Measurements from ENCODE around the gene ISL1.

Gene ISL1

DNA sequence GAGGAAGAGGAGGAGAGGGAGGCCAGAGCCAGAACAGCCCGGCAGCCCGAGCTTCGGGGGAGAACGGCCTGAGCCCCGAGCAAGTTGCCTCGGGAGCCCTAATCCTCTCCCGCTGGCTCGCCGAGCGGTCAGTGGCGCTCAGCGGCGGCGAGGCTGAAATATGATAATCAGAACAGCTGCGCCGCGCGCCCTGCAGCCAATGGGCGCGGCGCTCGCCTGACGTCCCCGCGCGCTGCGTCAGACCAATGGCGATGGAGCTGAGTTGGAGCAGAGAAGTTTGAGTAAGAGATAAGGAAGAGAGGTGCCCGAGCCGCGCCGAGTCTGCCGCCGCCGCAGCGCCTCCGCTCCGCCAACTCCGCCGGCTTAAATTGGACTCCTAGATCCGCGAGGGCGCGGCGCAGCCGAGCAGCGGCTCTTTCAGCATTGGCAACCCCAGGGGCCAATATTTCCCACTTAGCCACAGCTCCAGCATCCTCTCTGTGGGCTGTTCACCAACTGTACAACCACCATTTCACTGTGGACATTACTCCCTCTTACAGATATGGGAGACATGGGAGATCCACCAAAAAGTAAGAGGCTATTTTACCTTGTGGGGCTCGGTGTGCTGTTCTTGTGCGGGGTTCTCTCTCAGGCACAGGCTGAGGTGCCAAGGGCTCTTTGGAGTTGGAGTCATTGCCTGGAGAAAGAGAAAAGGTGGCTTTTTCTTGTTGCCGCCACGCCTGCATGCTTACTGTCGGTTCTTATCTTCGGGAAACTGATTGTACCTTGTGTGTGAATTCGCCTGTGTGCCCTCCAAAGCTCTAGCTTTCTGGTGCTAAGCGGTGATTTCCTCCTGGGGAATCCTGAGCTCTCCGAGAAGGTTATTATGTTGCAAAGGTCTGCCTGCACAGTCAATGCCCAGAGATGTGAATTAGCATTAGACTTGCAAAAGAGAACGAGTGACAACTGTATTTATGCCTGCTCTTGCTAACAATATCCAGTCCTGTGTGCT is at the start of gene ISL1:
ISL1 (plus strand) TSS at position 318 of the 991 bp plus-strand sequence; CDS start at position 542, 224 bp downstream.
- peak within 1 kb of the TSS; percentile 57 for H3K4me3 ChIP-seq (ENCODE audit: low read depth, low read length)
- peak; percentile 47 for DNase-seq (ENCODE audit: low read depth)

DNA sequence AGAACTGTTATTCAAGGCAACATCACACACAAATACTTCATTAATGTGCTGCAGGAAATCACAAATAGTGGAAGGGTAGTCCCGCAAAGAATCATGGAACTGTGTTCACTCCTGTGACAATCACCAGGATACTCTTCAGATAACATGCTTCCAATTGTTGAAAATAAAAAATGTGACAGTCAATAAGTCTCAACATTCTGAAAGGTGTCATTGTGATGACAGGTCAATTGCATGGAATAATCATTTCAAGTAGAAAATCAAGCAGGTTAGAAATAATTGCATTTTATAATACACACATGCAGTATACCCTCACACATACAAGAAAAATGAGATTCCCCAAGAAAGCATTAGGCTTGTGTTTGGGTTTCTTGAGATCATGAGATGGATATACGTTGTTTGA is 46.4 kb upstream of the ISL1 start:
- no peak for DNase-seq (ENCODE audit: low read depth)
- H3K4me3 ChIP-seq (ENCODE audit: low read depth, low read length) = no peak overlapping the region

DNA sequence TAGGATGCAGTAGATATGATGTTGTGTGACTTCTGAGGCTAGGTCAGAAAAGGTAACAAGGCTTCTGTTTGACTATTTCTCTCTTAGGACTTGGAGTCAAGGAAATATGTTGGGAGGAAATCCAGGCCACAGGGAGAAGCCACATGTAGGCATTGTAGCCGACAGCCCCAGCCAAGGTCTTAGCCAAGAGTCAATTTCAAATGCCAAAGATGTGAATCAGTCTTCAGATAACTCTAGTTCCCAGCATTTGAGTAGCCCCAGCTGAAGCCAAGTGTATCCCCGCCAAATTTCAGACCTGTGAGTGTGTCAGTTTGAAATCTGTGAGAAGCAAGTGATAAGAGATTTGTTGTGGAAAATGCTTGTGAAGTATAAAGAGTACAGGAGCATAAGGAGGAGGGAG is 38.1 kb upstream of the ISL1 start:
- DNase-seq (ENCODE audit: low read depth) = no peak
- no peak overlapping the region for H3K4me3 ChIP-seq (ENCODE audit: low read depth, low read length)

DNA sequence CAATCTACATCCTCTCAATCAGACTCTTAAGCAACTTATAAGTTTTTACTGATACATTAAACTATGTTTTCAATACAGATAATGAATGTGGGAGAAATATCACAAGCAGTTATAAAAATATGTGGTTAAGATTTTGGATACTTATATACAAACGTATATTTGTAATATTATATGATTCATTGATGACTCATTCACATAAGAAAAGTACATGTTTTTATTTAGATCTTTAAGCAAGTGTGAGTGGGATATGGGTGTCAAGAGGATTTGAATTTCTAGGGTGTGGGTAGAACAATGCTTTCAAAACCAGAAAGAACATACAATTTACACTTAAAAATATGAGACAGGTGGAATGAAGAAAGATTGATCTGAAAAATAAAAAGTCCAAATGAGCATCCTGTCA is 36.1 kb upstream of the ISL1 start:
- no peak for DNase-seq (ENCODE audit: low read depth)
- H3K4me3 ChIP-seq (ENCODE audit: low read depth, low read length) = no peak overlapping the region

DNA sequence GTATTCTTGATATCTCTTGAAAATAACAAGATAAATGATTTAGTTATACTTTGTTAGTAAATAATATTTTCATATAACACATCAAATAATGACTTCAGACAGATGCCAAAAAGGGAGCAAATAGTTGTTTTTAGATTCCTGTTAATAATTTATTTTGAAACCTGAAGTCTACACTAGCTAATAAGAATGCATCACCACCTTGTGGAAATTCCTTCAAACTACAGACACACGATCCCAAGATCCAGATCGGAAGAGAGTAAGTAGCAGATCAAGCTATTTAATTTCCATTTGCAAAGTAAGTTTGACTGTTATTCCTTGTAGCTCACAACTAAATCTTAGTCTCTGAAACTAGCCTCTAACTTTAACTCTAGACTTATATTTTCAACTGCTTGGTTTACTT is 35.5 kb upstream of the ISL1 start:
- no peak overlapping the region for H3K4me3 ChIP-seq (ENCODE audit: low read depth, low read length)
- no peak for DNase-seq (ENCODE audit: low read depth)

DNA sequence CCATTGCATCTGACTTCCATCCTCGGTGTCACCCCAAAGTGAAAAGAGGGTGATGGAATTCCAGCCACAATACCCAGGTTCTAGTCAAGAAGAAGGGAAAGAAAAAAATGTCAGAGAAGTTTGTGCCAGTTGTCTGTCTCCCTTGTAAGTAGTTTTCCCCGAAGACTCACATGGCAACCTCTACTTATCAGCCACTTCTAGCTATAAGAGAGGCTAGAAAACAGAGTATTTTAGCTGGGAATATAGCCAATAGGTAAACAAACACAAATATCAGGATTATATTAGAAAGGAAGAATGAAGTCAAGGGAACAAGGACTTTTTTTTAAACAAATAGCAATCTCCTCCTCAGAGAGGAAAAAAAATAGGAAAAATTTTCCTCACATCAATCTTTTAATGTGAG is 12.2 kb upstream of the ISL1 start:
- DNase-seq (ENCODE audit: low read depth) = no peak
- H3K4me3 ChIP-seq (ENCODE audit: low read depth, low read length) = no peak overlapping the region

DNA sequence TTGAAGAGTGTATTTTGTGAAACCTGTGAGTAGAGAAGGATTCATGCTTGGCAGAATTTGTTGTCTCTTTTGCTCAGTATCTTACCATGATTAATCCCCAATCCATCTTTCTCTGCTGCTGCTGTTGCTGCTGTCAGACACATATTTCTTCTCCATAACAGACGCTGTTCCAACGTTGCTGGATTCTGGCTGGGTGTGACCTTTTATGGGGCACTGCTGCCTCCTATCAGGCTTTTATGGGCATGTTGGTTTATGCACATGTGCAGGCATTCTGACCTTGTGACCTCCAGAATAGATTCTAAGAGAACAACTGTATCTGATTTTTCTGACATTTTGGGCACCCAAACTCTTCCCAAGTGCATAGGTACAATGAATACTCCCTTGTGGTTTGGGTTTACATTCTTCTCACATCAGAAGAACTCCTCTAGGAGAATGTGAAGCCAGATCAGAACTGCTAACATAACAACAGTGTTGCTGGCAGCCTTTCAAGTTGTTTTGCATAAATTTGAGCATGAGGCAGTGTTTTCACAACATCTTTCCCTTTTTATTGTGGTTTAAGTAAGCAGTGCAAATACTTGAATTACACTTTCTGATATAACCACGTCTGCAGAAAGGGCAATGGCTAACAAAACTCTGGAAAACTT is 9.2 kb upstream of the ISL1 start:
- DNase-seq (ENCODE audit: low read depth) = no peak
- H3K4me3 ChIP-seq (ENCODE audit: low read depth, low read length) = no peak overlapping the region

DNA sequence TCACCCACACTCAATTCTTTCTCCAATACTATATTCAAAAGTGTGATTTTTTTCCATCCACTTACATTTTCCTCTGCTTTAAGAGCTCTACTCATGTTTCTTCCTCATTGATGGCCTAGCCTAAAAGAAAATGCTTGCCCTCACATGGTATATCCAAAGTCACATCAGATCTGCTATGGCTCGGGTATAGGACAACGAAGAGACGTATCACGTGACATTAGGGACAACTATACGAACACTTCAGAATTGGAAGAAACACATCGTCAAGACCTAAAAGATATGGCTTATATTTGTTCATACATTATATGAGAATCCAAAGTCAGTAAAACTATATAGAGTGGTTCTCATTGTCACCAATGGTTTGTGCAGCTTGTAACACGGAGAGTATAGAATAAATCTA is 8.2 kb upstream of the ISL1 start:
- no peak for DNase-seq (ENCODE audit: low read depth)
- no peak overlapping the region for H3K4me3 ChIP-seq (ENCODE audit: low read depth, low read length)

DNA sequence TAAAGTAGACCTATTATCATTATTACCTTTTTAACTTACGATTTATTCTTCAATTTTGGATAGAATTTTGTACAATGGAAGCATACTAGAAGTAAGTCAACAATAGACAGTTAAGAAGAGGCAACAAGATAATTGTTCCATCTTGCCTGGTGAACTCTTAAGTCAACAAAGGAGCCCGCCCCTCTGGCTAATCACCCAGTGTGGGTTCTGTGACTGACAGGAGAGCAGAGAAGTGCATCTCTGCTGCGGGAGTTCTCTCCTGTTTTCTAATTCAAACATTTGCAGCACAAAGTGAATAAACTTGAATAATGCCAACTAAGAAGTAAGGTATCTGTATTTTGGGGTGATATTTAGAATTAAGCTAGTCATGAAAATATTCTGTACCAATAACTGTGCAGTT is 6.7 kb upstream of the ISL1 start:
- H3K4me3 ChIP-seq (ENCODE audit: low read depth, low read length) = no peak overlapping the region
- no peak for DNase-seq (ENCODE audit: low read depth)

DNA sequence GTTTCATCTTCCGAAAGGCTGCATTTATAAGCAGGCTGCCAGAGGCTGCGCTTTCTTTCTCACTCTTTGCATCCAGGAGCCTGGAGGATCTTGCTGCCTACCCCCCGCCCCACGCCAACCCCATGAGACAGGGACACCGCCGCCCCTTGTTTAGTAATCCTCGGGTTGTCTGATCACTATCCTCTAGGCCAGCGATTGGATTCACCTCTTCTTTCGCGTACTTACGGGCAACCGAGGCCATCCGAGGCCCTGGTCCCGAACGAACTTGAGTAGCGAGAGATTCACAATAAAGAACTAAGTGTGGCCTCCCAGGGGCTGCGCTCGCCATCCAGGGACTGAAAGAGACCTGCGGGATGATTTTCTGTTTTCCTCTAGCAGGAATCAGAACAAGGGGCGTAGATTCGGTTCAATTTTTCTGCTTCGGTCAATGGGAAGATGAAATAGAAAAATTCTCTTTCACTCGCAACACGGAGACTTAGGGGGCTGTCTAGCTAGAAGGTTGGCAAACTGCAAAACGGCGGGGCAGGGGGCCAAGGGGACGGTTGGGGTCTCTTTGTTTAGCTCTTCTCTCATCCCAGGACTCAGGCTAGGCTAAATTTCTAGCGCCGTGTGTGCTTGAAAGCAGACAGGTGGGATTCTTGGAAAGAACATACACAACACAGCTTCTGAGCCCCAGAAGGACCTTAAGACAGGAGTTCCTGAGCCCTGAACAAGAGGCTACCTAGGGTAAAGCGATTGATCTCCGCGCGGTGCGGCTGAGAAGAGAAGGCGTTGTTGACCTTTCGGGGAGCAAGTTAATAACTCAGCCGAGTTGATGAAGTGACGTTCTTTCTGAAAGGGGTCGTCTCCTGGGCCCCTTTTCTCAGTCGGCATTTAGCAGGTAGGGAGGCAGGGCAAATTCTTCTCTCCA is 5.8 kb upstream of the ISL1 start:
- DNase-seq (ENCODE audit: low read depth) = no peak
- no peak overlapping the region for H3K4me3 ChIP-seq (ENCODE audit: low read depth, low read length)

DNA sequence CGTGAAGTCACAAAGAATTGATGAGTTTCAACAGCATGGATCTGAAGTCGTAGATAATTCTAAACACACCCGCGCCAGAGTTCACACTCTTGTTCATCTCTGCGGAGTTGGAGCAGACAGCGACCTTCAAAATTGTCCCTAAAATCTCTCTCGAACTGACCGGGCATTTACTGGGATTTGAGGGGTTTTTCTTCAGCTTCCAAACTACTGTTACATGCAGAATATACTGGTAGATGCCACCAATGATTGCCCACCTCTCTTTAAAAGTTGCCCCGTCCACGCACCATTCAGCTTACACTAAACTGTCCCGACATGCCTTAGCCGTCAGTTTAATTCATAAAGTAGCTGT is 5.2 kb upstream of the ISL1 start:
- DNase-seq (ENCODE audit: low read depth) = no peak
- no peak overlapping the region for H3K4me3 ChIP-seq (ENCODE audit: low read depth, low read length)

DNA sequence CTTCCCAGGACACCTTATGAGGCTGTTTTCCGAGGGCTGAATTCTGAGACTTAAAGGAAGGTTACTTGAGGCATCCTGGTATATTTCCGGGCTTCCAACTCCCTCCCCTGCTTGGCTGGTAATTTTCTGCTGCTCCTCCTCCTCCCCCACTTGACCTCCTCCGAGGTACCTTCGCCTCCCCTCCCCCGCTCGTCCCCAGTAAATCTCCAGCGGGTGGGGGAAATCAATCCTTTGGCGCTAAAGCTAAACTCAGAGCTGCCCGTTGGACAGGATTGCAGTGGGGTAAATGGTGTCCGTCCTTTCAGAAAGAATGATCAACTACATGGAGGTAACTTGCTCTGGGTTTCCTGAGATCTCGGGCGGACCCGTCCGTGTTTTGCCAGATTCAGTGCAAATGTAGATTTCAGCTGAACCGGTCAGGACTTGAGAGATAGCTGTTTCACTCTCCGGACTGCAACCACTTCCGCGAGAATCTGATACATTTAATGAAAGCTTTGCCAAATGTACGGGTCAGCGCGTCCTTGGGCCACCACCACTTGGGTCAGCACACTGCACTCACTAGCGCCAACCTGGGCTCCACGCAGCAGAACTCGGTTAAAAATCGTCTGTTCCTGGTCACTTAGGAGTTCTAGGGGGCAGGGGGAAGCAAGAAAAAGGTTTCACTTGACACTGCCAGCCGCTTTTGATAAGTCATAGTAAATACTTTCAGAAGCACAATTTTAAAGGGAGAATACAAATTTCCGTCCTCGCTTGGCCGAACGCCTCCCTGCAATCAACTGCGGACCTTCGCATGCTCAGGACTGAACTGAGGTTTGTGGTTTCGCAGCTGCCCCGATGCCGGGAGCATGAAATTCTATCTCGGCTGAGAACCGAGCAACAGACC is 4.6 kb upstream of the ISL1 start:
- H3K4me3 ChIP-seq (ENCODE audit: low read depth, low read length) = peak overlapping the region; percentile 19
- no peak for DNase-seq (ENCODE audit: low read depth)

DNA sequence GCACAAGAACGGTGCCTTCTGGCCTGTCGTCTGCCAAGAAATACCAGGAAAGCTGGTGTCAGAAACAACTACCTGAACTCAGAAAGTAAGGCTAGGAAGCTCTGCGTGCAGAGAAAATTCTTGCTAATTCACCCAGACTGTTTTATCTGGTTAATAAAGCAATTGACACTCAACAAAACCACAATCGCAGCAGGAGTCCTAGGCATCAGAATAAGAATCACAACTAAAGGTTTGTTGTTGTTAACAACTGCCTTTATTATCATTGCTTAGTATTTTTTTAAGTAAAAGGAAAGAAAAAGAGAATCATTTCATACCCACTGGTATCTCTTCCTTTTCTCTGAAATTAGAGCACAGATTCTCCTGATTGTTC is 3.9 kb upstream of the ISL1 start:
- H3K4me3 ChIP-seq (ENCODE audit: low read depth, low read length) = no peak overlapping the region
- no peak for DNase-seq (ENCODE audit: low read depth)

DNA sequence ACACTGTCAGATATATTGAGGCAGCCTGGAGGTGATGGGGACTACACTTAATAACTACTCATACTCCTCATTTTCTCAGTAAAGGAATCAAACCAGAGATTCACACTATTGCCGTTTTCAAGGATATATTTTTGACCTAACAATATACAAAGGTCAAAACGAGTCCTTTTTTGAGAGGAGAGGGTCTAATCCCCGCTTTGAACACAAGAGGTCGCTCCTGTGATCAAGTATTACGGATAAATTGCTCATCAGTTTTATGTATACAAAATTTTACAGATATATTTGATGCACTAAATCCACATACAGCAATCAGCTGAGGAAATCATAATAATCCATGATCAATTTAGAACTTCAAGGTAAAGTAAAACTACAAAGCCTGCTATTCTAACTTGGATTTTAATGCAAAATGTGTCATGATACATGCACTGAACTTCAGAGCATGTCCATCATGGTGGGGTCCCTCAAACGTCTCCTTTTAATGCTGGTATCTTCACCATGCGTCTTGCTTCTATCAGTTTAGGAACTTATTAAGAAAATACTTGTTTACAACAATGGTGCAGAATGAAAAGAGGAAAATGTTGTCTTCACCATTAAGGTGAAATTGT is 2.5 kb upstream of the ISL1 start:
- no peak for DNase-seq (ENCODE audit: low read depth)
- H3K4me3 ChIP-seq (ENCODE audit: low read depth, low read length) = no peak overlapping the region

DNA sequence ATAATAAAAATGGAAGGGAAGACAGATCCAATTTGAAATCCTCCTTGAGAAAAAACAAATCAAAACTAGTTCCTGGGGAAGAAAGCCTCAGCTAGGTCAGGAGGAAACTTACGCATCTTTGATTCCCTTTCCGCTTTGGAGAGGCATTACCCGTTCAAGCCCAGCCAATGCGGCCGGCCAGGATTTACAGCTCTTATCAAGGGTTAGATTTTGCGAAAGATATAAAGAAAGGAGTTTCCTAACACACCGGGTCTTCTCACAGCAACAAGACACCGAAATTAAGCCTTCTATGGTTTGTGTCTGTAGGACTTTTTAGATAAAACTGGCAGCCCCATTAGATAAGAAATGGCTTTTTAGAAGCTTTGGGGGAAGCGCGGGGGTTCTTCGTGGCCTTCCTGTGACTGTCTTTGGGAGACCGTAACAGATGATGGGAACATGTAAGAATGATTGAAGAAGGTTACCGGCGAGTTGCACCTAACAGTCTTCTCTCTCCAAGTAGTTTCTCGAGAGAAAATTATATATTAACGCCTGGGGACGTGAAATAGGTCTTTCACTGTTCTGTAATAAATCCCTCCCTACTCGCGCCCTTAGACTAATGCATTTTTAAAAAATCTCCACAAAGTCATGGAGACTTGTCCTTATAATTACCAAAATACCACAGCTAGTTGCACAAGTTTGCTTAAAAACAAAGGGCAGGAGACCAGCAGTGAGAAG is 1.3 kb upstream of the ISL1 start:
- no peak for DNase-seq (ENCODE audit: low read depth)
- peak overlapping the region; percentile 0 for H3K4me3 ChIP-seq (ENCODE audit: low read depth, low read length)

DNA sequence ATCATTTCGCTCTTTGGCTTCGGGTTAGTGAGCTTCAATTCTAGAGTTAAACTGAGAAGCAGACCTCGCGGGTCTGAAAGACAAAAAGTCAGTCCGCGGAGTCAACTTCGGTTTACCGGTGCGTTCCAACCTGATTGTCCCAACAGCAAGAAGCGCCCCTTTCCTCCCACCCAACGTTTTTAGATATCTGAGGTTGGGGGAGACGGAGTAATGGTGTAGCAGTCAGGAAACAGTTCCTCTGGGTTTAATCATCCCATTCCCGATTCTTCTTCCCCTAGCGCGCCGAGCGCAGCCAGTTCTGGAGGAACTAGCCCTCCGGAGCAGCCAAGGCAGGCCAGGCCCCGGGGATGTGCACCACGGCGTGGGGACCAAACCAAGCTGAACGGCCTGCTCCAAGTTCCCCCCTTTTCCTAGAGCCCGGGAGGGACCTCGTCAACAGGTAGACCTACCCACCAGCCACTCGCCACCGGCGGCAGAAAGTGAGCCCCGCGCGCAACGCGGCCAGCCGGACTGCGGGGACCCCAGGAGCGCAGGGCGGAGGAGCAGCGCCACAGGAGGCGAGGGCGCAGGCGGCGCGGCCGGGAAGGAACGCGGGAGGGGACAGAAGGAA is 622 bp upstream of the ISL1 start:
- DNase-seq (ENCODE audit: low read depth) = no peak
- peak overlapping the region; percentile 57 for H3K4me3 ChIP-seq (ENCODE audit: low read depth, low read length)

DNA sequence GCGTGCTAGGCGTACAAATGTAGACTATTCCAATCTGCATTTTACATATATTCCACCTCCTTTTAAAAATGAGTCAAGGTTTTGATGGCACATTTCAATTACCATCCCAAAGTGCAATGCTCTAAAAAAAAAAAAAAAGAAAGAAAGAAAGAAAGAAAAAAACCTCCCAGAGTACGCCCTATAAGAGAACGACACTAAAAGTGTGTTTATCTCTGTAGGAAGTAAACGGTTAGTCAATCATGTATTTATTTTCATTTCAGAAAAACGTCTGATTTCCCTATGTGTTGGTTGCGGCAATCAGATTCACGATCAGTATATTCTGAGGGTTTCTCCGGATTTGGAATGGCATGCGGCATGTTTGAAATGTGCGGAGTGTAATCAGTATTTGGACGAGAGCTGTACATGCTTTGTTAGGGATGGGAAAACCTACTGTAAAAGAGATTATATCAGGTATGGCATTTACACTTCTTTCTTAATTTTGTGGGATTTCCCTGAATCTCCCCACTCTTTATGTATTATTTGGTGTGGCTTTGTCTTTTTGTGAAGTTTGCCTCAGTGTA is 1.1 kb downstream of the ISL1 start:
- no peak overlapping the region for H3K4me3 ChIP-seq (ENCODE audit: low read depth, low read length)
- DNase-seq (ENCODE audit: low read depth) = no peak
